GM12891 (cell line): ENCODE results near the gene C1QTNF7.

Experiments
- DNase-seq: peaks from one replicate; pipeline ENCODE4 v3.0.0; 2011; ENCODE audit warnings: low spot score; ENCODE audit not compliant: insufficient read length
- FAIRE-seq: peaks from 2 replicates; lab custom pipeline; 2011; peaks lifted over from hg19 to GRCh38; lab: Jason Lieb, UNC
- PAX5 ChIP-seq: IDR thresholded peaks from 2 replicates; pipeline ENCODE4 v1.6.1; 2011; ENCODE audit warnings: low read length, moderate library complexity, mild to moderate bottlenecking; ENCODE audit not compliant: insufficient read depth, severe bottlenecking
- POLR2A ChIP-seq: IDR thresholded peaks from 2 replicates; pipeline ENCODE4 v1.6.1; 2011; ENCODE audit warnings: low read depth, low read length, control low read depth
- POLR2AphosphoS5 ChIP-seq: IDR thresholded peaks from 2 replicates; pipeline ENCODE4 v1.6.1; 2011; ENCODE audit warnings: low read depth, low read length, control low read depth
- POU2F2 ChIP-seq: IDR thresholded peaks from 2 replicates; pipeline ENCODE4 v1.6.1; 2011; ENCODE audit warnings: low read depth, mild to moderate bottlenecking, control low read depth, low read length, moderate library complexity
- SPI1 ChIP-seq: IDR thresholded peaks from 2 replicates; pipeline ENCODE4 v1.6.1; 2011; ENCODE audit warnings: low read depth, low read length, control low read depth
- TAF1 ChIP-seq: IDR thresholded peaks from 2 replicates; pipeline ENCODE4 v1.6.1; 2011; ENCODE audit warnings: low read depth, low read length, control low read depth

Gene C1QTNF7

GRCh38 chr4:15412461-15412860 is 15.4 kb upstream of the C1QTNF7 start:
- DNase-seq (no peak), FAIRE-seq (no peak)
- no peak for TF ChIP-seq POLR2A
- TF ChIP-seq POU2F2 = no peak

GRCh38 chr4:15413010-15413622 is 14.7 kb upstream of the C1QTNF7 start:
- DNase-seq = no peak
- no peak for FAIRE-seq
- TF ChIP-seq POLR2AphosphoS5 (no peak), POLR2A (no peak)

- FAIRE-seq (no peak), DNase-seq (no peak)
- TF ChIP-seq TAF1 (no peak), POLR2A (no peak), PAX5 (no peak), POLR2AphosphoS5 (no peak), SPI1 (no peak), POU2F2 (no peak)
Measured at GRCh38 chr4:15413623-15414019, 14.2 kb upstream of the C1QTNF7 start.

GRCh38 chr4:15414551-15415091 is 13.2 kb upstream of the C1QTNF7 start:
- FAIRE-seq (no peak), DNase-seq (no peak)
- no peak for TF ChIP-seq SPI1
- TF ChIP-seq TAF1 = no peak
- TF ChIP-seq POLR2AphosphoS5 = no peak
- no peak for TF ChIP-seq PAX5
- TF ChIP-seq POLR2A = no peak

GRCh38 chr4:15416357-15417232 is 11.2 kb upstream of the C1QTNF7 start:
- FAIRE-seq = no peak
- no peak for DNase-seq

GRCh38 chr4:15417233-15417660 is 10.6 kb upstream of the C1QTNF7 start:
- FAIRE-seq = no peak
- TF ChIP-seq TAF1 = no peak
- no peak for TF ChIP-seq POLR2A
- TF ChIP-seq SPI1 = no peak
- no peak for TF ChIP-seq POLR2AphosphoS5
- no peak for TF ChIP-seq POU2F2
- TF ChIP-seq PAX5 = no peak
- no peak for DNase-seq

More at GRCh38 chr4:15416357-15417232, 11.2 kb upstream of the C1QTNF7 start:
- TF ChIP-seq POLR2AphosphoS5 (no peak), POLR2A (no peak), SPI1 (no peak), TAF1 (no peak), POU2F2 (no peak), PAX5 (no peak)

GRCh38 chr4:15418956-15419355 is 8.9 kb upstream of the C1QTNF7 start:
- DNase-seq (no peak), FAIRE-seq (no peak)
- TF ChIP-seq POLR2A = no peak
- TF ChIP-seq PAX5 = no peak
- no peak for TF ChIP-seq POLR2AphosphoS5
- TF ChIP-seq POU2F2 = no peak
- TF ChIP-seq SPI1 = no peak
- no peak for TF ChIP-seq TAF1

- no peak for FAIRE-seq
- no peak for TF ChIP-seq TAF1
- TF ChIP-seq SPI1 = no peak
- no peak for TF ChIP-seq POU2F2
- TF ChIP-seq PAX5 = no peak
- TF ChIP-seq POLR2AphosphoS5 = no peak
- TF ChIP-seq POLR2A = no peak
- no peak for DNase-seq
Measured at GRCh38 chr4:15420642-15421041, 7.2 kb upstream of the C1QTNF7 start.

- DNase-seq = no peak
- TF ChIP-seq PAX5 (no peak), TAF1 (no peak), SPI1 (no peak), POLR2AphosphoS5 (no peak), POLR2A (no peak), POU2F2 (no peak)
- no peak for FAIRE-seq
Measured at GRCh38 chr4:15423285-15423711, 4.5 kb upstream of the C1QTNF7 start.

- FAIRE-seq (no peak), DNase-seq (no peak)
- TF ChIP-seq POU2F2 = no peak
- no peak for TF ChIP-seq POLR2AphosphoS5
- no peak for TF ChIP-seq POLR2A
- TF ChIP-seq PAX5 = no peak
- TF ChIP-seq TAF1 = no peak
- no peak for TF ChIP-seq SPI1
Measured at GRCh38 chr4:15425520-15425919, 2.3 kb upstream of the C1QTNF7 start.
